HL-60 (cell line): ENCODE data around the gene NAIF1.
"Not testable (repeated sequence)": the region's sequence is repeated elsewhere in the genome, so short reads cannot be mapped to it uniquely, and the experiment has no call there.

Source experiments
- DNase-seq, 2 experiments: peaks; one replicate each; pipeline ENCODE4 v3.0.0-alpha.2; 2010 to 2020; ENCODE audit warnings: low read depth in 1 of 2, low spot score in 1 of 2
- H3K27ac ChIP-seq: fragments of 250-450 bp; sonication (Bioruptor Pico); replicated peaks from 2 replicates; pipeline ENCODE4 v1.5.1; 2020; ENCODE audit warnings: mild to moderate bottlenecking, moderate library complexity
- H3K27me3 ChIP-seq: fragments of 250-450 bp; sonication (Bioruptor Pico); 2 replicates; pipeline ENCODE4 v1.5.1; 2021; ENCODE audit warnings: mild to moderate bottlenecking, moderate library complexity; ENCODE audit not compliant: insufficient read depth, poor library complexity, severe bottlenecking
- H3K4me3 ChIP-seq: replicated peaks from 2 replicates; pipeline ENCODE4 v1.5.1; 2011; ENCODE audit warnings: mild to moderate bottlenecking, control low read depth, low read length; ENCODE audit not compliant: insufficient read depth
- GABPA ChIP-seq: IDR thresholded peaks from 2 replicates; pipeline ENCODE4 v1.6.1; 2012; ENCODE audit warnings: low read depth
- POLR2AphosphoS5 ChIP-seq: IDR thresholded peaks from 2 replicates; pipeline ENCODE4 v1.6.1; 2012; ENCODE audit warnings: low read depth
- SPI1 ChIP-seq: IDR thresholded peaks from 2 replicates; pipeline ENCODE4 v1.6.1; 2012; ENCODE audit warnings: low read depth, mild to moderate bottlenecking, borderline replicate concordance
- TF ChIP-seq, protein P1 (sequence below): IDR thresholded peaks from one replicate; pipeline ENCODE4 v1.5.1; 2011; ENCODE audit warnings: low read length, control low read depth, inconsistent platforms; ENCODE audit not compliant: insufficient read depth
- TF ChIP-seq, protein P2 (sequence below): IDR thresholded peaks from 2 replicates; pipeline ENCODE4 v1.6.1; 2012; ENCODE audit warnings: low read depth; ENCODE audit not compliant: insufficient replicate concordance

Gene NAIF1

GRCh38 chr9:128115187-128116103 lies 48.3 kb upstream of the NAIF1 start:
- DNase-seq = no peak
- H3K27ac ChIP-seq = no peak overlapping the region
- no peaks in the 10 kb centered on the region for H3K27me3 ChIP-seq
- H3K4me3 ChIP-seq = no peak overlapping the region
- TF ChIP-seq, protein P1, sequence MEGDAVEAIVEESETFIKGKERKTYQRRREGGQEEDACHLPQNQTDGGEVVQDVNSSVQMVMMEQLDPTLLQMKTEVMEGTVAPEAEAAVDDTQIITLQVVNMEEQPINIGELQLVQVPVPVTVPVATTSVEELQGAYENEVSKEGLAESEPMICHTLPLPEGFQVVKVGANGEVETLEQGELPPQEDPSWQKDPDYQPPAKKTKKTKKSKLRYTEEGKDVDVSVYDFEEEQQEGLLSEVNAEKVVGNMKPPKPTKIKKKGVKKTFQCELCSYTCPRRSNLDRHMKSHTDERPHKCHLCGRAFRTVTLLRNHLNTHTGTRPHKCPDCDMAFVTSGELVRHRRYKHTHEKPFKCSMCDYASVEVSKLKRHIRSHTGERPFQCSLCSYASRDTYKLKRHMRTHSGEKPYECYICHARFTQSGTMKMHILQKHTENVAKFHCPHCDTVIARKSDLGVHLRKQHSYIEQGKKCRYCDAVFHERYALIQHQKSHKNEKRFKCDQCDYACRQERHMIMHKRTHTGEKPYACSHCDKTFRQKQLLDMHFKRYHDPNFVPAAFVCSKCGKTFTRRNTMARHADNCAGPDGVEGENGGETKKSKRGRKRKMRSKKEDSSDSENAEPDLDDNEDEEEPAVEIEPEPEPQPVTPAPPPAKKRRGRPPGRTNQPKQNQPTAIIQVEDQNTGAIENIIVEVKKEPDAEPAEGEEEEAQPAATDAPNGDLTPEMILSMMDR = no peak
- TF ChIP-seq SPI1 (no peak), GABPA (no peak), POLR2AphosphoS5 (no peak)
- TF ChIP-seq, protein P2, sequence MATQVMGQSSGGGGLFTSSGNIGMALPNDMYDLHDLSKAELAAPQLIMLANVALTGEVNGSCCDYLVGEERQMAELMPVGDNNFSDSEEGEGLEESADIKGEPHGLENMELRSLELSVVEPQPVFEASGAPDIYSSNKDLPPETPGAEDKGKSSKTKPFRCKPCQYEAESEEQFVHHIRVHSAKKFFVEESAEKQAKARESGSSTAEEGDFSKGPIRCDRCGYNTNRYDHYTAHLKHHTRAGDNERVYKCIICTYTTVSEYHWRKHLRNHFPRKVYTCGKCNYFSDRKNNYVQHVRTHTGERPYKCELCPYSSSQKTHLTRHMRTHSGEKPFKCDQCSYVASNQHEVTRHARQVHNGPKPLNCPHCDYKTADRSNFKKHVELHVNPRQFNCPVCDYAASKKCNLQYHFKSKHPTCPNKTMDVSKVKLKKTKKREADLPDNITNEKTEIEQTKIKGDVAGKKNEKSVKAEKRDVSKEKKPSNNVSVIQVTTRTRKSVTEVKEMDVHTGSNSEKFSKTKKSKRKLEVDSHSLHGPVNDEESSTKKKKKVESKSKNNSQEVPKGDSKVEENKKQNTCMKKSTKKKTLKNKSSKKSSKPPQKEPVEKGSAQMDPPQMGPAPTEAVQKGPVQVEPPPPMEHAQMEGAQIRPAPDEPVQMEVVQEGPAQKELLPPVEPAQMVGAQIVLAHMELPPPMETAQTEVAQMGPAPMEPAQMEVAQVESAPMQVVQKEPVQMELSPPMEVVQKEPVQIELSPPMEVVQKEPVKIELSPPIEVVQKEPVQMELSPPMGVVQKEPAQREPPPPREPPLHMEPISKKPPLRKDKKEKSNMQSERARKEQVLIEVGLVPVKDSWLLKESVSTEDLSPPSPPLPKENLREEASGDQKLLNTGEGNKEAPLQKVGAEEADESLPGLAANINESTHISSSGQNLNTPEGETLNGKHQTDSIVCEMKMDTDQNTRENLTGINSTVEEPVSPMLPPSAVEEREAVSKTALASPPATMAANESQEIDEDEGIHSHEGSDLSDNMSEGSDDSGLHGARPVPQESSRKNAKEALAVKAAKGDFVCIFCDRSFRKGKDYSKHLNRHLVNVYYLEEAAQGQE = no peak

GRCh38 chr9:128114326-128115186 lies 47.4 kb upstream of the NAIF1 start:
- TF ChIP-seq, protein P2 = no peak
- no peak for TF ChIP-seq SPI1
- TF ChIP-seq POLR2AphosphoS5 = no peak
- TF ChIP-seq GABPA = no peak
- TF ChIP-seq, protein P1 = no peak

GRCh38 chr9:128113526-128114325 lies 46.6 kb upstream of the NAIF1 start:
- Histone ChIP-seq H3K4me3 (no peak overlapping the region), H3K27me3 (no peaks in the 10 kb centered on the region), H3K27ac (no peak overlapping the region)
- TF ChIP-seq, protein P1 = no peak
- TF ChIP-seq GABPA (no peak), POLR2AphosphoS5 (no peak), SPI1 (no peak)
- TF ChIP-seq, protein P2 = no peak
- DNase-seq = no peak

More at GRCh38 chr9:128114326-128115186, 47.4 kb upstream of the NAIF1 start:
- DNase-seq = no peak
- Histone ChIP-seq H3K27ac (no peak overlapping the region), H3K4me3 (no peak overlapping the region), H3K27me3 (no peaks in the 10 kb centered on the region)

GRCh38 chr9:128111726-128112125 lies 44.6 kb upstream of the NAIF1 start:
- not testable (repeated sequence) for H3K27ac ChIP-seq, H3K27me3 ChIP-seq, DNase-seq, H3K4me3 ChIP-seq
